HG03175 (cell line): Measurements from ENCODE around the gene CASP2.
A peak's percentile ranks its signal among the peaks of the same experiment; 100 is the strongest.

Source experiments
- ATAC-seq: cut with Tn5 transposase; IDR thresholded peaks from one replicate; pipeline ENCODE4 v1.9.1; 2021; ENCODE audit warnings: mild to moderate bottlenecking, moderate library complexity; ENCODE audit not compliant: unreplicated experiment

Gene CASP2

GRCh38 chr7:143287935-143288826 lies at the start of gene CASP2:
TSS of gene CASP2 (plus strand) at chr7:143288351. CDS start at chr7:143288456, 105 bp downstream.
- peak; percentile 91 for ATAC-seq

GRCh38 chr7:143239813-143240212 lies 48.3 kb upstream of the CASP2 start:
- ATAC-seq: no peak

DNA sequence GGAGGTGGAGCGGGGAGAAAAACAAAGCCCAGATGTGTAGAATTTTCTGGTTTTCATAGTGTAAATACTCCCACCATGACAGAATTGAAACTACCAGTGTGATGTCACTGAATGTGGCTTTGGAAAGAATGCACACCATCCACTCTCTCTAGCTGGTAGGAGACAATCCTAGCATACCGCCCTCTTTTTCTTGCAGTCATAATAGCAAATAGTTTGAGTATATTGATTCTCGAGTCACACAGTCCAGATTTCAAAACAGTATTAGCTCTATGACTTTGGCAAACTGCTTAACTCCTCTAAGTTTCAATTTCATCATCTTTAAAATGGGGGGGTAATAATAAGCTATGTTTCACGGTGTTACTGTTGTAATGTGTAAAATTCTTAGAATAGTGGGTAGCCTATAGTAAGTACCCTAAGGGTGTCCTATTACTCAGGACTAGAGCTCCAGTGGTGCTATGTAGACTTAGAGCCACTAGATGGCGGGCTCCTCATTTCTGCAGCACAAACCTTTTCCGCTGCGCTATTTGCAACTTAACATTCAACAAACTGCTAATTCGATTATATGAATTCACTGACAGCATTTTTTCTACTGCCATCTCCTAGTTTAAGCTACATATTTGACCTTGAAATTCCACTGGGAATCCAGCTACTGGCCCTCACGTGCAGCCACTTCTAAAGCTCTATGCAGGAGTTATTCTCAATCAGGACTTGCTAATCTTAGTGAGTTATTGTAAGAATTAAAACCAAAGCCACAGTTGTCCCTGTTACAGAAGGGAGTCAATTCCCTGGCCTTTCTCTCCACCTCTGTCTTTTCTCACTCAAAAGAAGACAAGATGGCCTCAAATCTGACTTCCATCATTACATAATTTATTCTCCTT lies 47.6 kb upstream of the CASP2 start:
- ATAC-seq: peak; percentile 94

DNA sequence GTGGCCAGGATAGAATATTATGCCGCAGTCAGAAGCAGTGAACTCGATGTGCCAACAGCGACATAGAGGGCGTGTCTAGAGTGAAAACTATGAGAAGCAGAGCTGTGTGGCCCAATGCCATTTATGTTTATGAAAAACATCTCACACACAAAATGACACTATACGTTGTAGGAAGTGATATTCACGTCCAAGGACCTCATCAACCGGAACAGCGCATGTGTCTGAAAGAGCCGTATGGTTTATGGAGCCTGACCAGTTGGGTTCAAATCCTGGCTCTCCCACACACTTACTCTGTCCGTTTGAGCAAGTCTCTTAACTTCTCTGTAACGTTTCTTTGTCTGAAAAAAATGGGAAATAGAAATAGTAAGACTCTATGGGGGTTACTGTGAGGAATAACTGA lies 45.8 kb upstream of the CASP2 start:
- no peak for ATAC-seq

GRCh38 chr7:143243111-143243510 lies 45.0 kb upstream of the CASP2 start:
- ATAC-seq: no peak

- ATAC-seq: no peak
Measured at GRCh38 chr7:143243614-143244013, 44.5 kb upstream of the CASP2 start.

DNA sequence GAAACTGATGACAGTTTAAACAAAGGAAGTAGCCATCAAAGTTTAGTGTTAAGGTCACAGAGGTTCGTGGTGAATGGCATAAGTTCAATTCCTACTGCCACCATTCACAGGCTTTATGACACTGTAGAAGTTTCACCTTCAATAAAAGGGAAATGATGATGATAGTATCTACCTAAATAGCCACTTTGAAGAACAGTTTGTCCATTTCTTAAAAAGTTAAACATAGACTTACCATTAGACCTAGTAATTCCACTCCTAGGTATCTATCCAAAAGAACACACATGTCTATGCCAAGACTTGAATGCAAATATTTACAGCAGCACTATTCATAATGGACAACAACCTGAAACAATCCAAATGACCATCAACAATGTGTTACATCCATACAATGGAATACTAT lies 43.8 kb upstream of the CASP2 start:
- ATAC-seq: no peak

DNA sequence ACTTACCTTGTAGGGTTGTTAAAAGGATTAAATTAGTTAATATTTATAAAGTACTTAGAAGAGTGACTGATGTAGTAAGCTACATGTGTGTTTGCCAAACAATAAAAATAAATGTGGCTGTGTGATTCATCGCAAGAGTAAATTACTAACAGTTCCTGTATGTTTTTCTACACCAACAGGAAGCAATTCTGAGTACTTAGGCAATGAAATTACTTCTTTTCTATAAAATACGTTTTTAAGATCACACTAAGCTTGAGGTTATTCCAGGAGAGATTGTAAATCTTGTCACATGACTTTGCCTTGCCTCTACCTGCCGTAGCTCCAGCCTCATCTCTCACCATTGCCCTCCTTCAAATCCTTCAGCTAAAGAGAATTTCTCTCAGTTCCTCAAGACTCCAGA lies 43.0 kb upstream of the CASP2 start:
- no peak for ATAC-seq

DNA sequence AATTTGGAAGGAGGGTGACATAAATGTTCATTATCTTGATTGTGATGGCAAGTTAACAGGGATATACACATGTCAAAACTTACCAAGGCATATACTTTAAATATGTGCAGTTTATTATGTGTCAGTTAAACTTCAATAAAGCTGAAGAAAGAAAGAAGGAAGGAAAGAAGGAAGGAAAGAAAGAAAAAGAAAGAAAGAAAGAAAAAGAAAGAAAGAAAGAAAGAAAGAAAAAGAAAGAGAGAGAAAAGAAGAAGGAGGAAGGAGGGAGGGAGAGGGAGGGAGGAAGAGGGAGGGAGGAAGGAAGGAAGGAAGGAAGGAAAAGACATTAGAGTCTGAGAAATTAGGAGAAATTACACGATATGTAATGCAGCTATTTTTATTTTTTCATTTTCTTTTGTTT lies 40.8 kb upstream of the CASP2 start:
- ATAC-seq: no peak

GRCh38 chr7:143248761-143249354 lies 39.3 kb upstream of the CASP2 start:
- ATAC-seq: no peak

- ATAC-seq: no peak
Measured at GRCh38 chr7:143250199-143250598, 38.0 kb upstream of the CASP2 start.

DNA sequence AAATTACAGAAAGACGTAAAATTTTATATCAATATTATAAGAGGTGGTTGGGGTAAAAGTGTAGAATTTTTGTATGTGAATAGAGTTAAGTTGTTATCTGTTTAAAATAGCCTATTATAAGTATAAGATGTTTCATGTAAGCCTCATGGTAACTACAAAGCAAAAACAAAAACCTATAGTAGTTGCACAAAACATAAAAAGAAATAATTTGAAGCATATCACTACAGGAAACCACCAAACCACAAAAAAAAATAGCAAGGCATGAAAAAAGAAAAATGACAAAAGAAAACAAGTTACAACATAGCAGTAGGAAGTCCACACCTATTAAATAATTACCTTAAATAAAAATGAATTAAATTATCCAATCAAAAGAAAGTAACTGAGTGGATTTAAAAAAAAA lies 37.3 kb upstream of the CASP2 start:
- no peak for ATAC-seq

- ATAC-seq: no peak
Measured at GRCh38 chr7:143252006-143252405, 36.1 kb upstream of the CASP2 start.

- no peak for ATAC-seq
Measured at GRCh38 chr7:143255564-143255963, 32.6 kb upstream of the CASP2 start.

GRCh38 chr7:143256325-143256724 lies 31.8 kb upstream of the CASP2 start:
- ATAC-seq: peak; percentile 25

GRCh38 chr7:143256932-143257331 lies 31.2 kb upstream of the CASP2 start:
- ATAC-seq: peak; percentile 81

- ATAC-seq: no peak
Measured at GRCh38 chr7:143257501-143257900, 30.6 kb upstream of the CASP2 start.

DNA sequence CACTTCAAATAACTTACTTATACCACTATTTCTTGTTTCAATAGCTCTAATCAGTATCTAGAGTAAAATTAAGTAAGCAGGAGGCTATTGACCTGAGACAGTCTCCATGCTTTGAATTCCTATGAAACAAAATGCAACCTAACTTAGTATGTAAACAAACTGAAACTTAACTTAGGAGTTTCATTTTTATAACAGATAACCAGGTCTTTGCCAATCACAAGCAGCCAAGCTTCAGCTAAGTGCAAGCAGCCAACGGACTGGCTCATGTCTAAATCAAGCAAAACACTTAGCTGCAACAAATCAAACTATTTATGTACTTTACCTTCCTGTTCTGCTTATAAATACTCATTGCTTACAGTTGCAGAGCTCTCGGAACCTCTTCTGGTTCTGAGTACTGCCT lies 29.3 kb upstream of the CASP2 start:
- ATAC-seq: peak; percentile 23

DNA sequence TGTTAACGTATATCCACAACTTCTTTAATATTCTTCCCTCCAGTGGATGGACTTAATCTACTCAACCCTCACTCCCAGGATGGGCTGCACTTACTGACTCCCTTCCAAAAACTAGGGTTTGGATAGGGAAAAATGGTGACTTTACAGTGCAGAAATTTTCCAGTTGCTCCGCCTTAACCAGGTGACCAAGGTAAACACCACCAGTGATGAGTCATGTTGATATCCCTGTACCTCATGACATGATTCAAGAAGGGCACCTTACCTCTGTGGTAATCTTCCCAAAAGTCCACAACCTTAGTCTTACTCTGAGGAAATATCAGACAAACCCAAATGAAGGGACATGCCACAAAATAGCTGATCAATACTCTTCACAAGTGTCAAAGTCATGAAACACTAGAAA lies 28.4 kb upstream of the CASP2 start:
- no peak for ATAC-seq

GRCh38 chr7:143261901-143262300 lies 26.2 kb upstream of the CASP2 start:
- no peak for ATAC-seq
